Hepatocyte (in vitro differentiated cells): ENCODE results near the gene OR5A2. TPM values are rescaled to one million over a fixed set of nuclear protein-coding genes. Genes with fewer than 3 reads are reported as not detected.

ENCODE experiments used
- DNase-seq: peaks from one replicate; pipeline ENCODE4 v3.0.0-alpha.2; 2016; ENCODE audit warnings: low spot score
- H2AFZ ChIP-seq: fragments of 200-600 bp; sonication (generic); 2 replicates; pipeline ENCODE4 v1.6.0; 2016; ENCODE audit warnings: antibody characterized with exemption, mild to moderate bottlenecking
- H3K27ac ChIP-seq: fragments of 200-600 bp; sonication (generic); 2 replicates; pipeline ENCODE4 v1.5.1; 2016; ENCODE audit warnings: mild to moderate bottlenecking
- H3K27me3 ChIP-seq: fragments of 200-600 bp; sonication (generic); 2 replicates; pipeline ENCODE4 v1.6.1; 2016
- H3K36me3 ChIP-seq: fragments of 200-600 bp; sonication (generic); replicated peaks from 2 replicates; pipeline ENCODE4 v1.5.1; 2016; ENCODE audit warnings: low read depth; ENCODE audit not compliant: insufficient read depth
- H3K4me1 ChIP-seq: fragments of 200-600 bp; sonication (generic); 2 replicates; pipeline ENCODE4 v1.5.1; 2016; ENCODE audit warnings: mild to moderate bottlenecking, moderate library complexity; ENCODE audit not compliant: insufficient read depth
- H3K4me2 ChIP-seq: fragments of 200-600 bp; sonication (generic); 2 replicates; pipeline ENCODE4 v1.6.0; 2016
- H3K4me3 ChIP-seq: fragments of 200-600 bp; sonication (generic); 2 replicates; pipeline ENCODE4 v1.5.1; 2016; ENCODE audit warnings: mild to moderate bottlenecking
- H3K79me2 ChIP-seq: fragments of 200-600 bp; sonication (generic); 2 replicates; pipeline ENCODE4 v1.6.0; 2017; ENCODE audit warnings: mild to moderate bottlenecking
- H3K9me2 ChIP-seq: fragments of 200-600 bp; sonication (generic); replicated peaks from 2 replicates; pipeline ENCODE4 v1.6.0; 2017; ENCODE audit warnings: mild to moderate bottlenecking; ENCODE audit not compliant: insufficient read depth
- H3K9me3 ChIP-seq: fragments of 200-600 bp; sonication (generic); 2 replicates; pipeline ENCODE4 v1.5.1; 2016; ENCODE audit warnings: low read depth, mild to moderate bottlenecking
- H4K20me1 ChIP-seq: fragments of 200-600 bp; sonication (generic); 2 replicates; pipeline ENCODE4 v1.6.0; 2016; ENCODE audit warnings: mild to moderate bottlenecking; ENCODE audit not compliant: insufficient read depth, poor library complexity, severe bottlenecking
- CTCF ChIP-seq: fragments of 200-600 bp; sonication (generic); IDR thresholded peaks from 2 replicates; pipeline ENCODE4 v1.5.1; 2016; ENCODE audit warnings: antibody characterized with exemption, mild to moderate bottlenecking; ENCODE audit not compliant: poor library complexity
- EZH2 ChIP-seq: fragments of 200-600 bp; sonication (generic); IDR thresholded peaks from 2 replicates; pipeline ENCODE4 v1.6.1; 2016; ENCODE audit warnings: antibody characterized with exemption, mild to moderate bottlenecking, borderline replicate concordance
- EZH2phosphoT487 ChIP-seq: fragments of 200-600 bp; sonication (generic); IDR thresholded peaks from one replicate; pipeline ENCODE4 v1.6.1; 2018; ENCODE audit warnings: antibody characterized with exemption, mild to moderate bottlenecking, low read depth, moderate library complexity; ENCODE audit not compliant: unreplicated experiment, severe bottlenecking
- WGBS: methylation state at CpG from one replicate; pipeline ENCODE4 v1.1.6; 2016; ENCODE audit warnings: low lambda C conversion rate; ENCODE audit errors: missing lambda C conversion rate; 5-methylcytosine and 5-hydroxymethylcytosine counted together
- polyA plus RNA-seq: library from polyadenylated mRNA; unstranded; fragments of >200 nt; fragmentation: Nextera tagmentation; extraction: Ambion mirVana; gene quantifications from 2 replicates; pipeline ENCODE4 v1.2.1, GENCODE V29; 2016
- total RNA-seq: library from RNA; depleted of rRNA; stranded (reverse); fragments of >200 nt; gene quantifications from 2 replicates; pipeline ENCODE4 v1.2.3, GENCODE V29; 2014

Gene OR5A2
- total and polyA plus RNA-seq, 2 experiments from 2014 or later, result not detected

GRCh38 chr11:59418156-59418555, 8.1 kb downstream of the OR5A2 start:
- H3K4me3 ChIP-seq, result no peak overlapping the region
- no peak overlapping the region for H3K4me2 ChIP-seq
- H3K4me1 ChIP-seq, result no peaks in the 10 kb centered on the region
- H2AFZ ChIP-seq, result no peak overlapping the region
- H3K9me3 ChIP-seq, result no peaks in the 10 kb centered on the region
- no peak overlapping the region for H3K27ac ChIP-seq
- TF ChIP-seq CTCF (no peak), EZH2 (no peak), EZH2phosphoT487 (no peak)
- H3K9me2 ChIP-seq, result no peaks in the 10 kb centered on the region
- WGBS, result 75% methylated on average over 2 of the region's 2 CpGs
- no peak for DNase-seq
- H4K20me1 ChIP-seq, result no peaks in the 10 kb centered on the region
- H3K27me3 ChIP-seq, result no peaks in the 10 kb centered on the region
- no peaks in the 10 kb centered on the region for H3K36me3 ChIP-seq
- H3K79me2 ChIP-seq, result no peaks in the 10 kb centered on the region

GRCh38 chr11:59417023-59417422, 9.2 kb downstream of the OR5A2 start:
- Histone ChIP-seq H3K9me2 (no peaks in the 10 kb centered on the region), H3K9me3 (no peaks in the 10 kb centered on the region), H3K4me2 (no peak overlapping the region), H3K27me3 (no peaks in the 10 kb centered on the region), H4K20me1 (no peaks in the 10 kb centered on the region), H3K4me3 (no peak overlapping the region), H3K27ac (no peak overlapping the region), H2AFZ (no peak overlapping the region), H3K79me2 (no peaks in the 10 kb centered on the region), H3K4me1 (no peaks in the 10 kb centered on the region), H3K36me3 (no peaks in the 10 kb centered on the region)
- TF ChIP-seq EZH2phosphoT487 (no peak), CTCF (no peak), EZH2 (no peak)
- DNase-seq, result no peak
- WGBS, result 89% methylated on average over 5 of the region's 5 CpGs

- Histone ChIP-seq H3K27ac (no peak overlapping the region), H3K4me3 (no peak overlapping the region), H3K9me3 (no peaks in the 10 kb centered on the region), H3K79me2 (no peaks in the 10 kb centered on the region), H3K27me3 (no peaks in the 10 kb centered on the region), H3K4me2 (no peak overlapping the region), H2AFZ (no peak overlapping the region), H3K9me2 (no peaks in the 10 kb centered on the region), H3K4me1 (no peaks in the 10 kb centered on the region), H3K36me3 (no peaks in the 10 kb centered on the region), H4K20me1 (no peaks in the 10 kb centered on the region)
- WGBS, result 95% methylated on average over 5 of the region's 5 CpGs
- no peak for TF ChIP-seq EZH2
- TF ChIP-seq CTCF, result no peak
- TF ChIP-seq EZH2phosphoT487, result no peak
- no peak for DNase-seq
These were observed 9.6 kb downstream of the OR5A2 start for GRCh38 chr11:59416613-59417012.

GRCh38 chr11:59415111-59415510, 11.1 kb downstream of the OR5A2 start:
- no peaks in the 10 kb centered on the region for H4K20me1 ChIP-seq
- H3K27me3 ChIP-seq, result no peaks in the 10 kb centered on the region
- H2AFZ ChIP-seq, result no peak overlapping the region
- no peaks in the 10 kb centered on the region for H3K36me3 ChIP-seq
- H3K4me1 ChIP-seq, result no peaks in the 10 kb centered on the region
- H3K4me3 ChIP-seq, result no peak overlapping the region
- H3K79me2 ChIP-seq, result no peaks in the 10 kb centered on the region
- H3K9me2 ChIP-seq, result no peaks in the 10 kb centered on the region
- WGBS, result 84% methylated on average over 1 of the region's 1 CpG
- H3K9me3 ChIP-seq, result no peaks in the 10 kb centered on the region
- TF ChIP-seq EZH2phosphoT487 (no peak), CTCF (no peak), EZH2 (no peak)
- no peak for DNase-seq
- H3K4me2 ChIP-seq, result no peak overlapping the region
- H3K27ac ChIP-seq, result no peak overlapping the region
